Stimulated activated CD8-positive, alpha-beta memory T cell treated with anti-CD3 and anti-CD28 coated beads, Interleukin-12 subunit alpha, Interleukin-12 subunit beta, amount 100 ng/mL, for 1 hour (primary cell): Measurements from ENCODE around the gene FOXN4.
"Not testable (repeated sequence)": the region's sequence is repeated elsewhere in the genome, so short reads cannot be mapped to it uniquely, and the experiment has no call there.

Experiments used
- DNase-seq: peaks from one replicate; pipeline ENCODE4 v3.0.0-alpha.2; 2020; ENCODE audit warnings: low read depth

FOXN4 gene

DNA sequence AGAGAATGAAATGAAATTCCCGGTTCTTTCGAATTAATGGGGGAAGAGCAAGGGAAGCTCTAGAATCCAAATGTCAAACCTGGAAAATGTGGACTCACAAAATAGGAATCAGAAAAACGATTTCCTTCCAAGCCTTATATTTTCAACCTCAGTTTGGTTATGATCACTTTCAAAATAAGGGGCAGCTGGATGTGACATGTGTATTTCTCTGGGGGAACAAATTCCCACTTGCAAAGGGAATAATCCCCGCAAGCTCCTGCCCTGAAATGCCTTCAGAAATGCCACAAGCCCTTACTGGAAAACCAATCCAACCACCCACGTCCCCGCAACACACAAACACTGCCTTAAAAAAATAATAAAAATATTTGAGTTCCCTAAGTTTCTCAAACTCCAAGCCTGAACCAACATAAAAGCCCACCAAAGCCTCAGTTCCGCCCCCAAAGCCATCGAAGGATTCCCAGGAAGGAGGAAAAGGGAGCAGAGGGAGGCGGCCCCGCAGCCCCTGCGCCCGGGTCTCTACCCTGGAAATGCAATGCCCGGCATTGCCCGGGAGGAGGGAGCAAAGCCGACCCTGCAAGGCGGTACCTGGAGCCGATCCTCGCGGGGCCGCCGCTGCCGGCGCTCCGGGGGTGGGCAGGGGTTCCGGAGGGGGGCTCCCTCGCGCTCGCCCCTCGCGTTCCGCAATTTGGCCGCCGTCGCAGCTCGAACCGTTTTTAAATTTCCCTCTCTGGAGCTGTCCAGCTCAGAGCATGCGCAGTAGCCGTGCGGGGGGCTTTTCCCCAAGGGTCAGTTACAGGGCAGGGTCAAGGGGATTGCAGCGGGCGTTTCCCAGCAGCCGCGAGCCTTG is at the start of gene FOXN4:
FOXN4 (minus strand) TSS at position 751 of the 847 bp plus-strand sequence. CDS start 963 bp downstream, outside the sequence.
- DNase-seq = no peak

- DNase-seq = no peak
Measured at GRCh38 chr12:109358154-109358869, 49.2 kb upstream of the FOXN4 start.

- no peak for DNase-seq
Measured at GRCh38 chr12:109357032-109357431, 47.9 kb upstream of the FOXN4 start.

DNA sequence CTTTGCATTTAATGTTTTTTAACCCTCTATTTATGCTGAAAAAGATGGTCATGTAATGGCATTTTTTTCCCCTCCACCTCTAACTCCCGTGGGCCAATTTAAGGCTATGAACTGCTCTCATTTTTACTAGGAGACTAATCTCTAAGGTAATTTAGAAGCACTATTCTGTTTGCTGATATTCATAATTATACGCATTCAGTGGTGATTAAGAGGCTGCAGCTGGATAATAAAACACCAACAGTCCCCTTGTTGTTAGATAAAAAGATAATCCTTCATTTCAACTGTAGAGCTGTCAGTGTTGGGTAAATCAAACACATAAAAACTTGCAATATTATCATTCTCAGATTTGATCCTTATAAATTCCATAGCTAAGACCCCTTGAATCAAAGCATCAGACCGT is 47.5 kb upstream of the FOXN4 start:
- DNase-seq = no peak

DNA sequence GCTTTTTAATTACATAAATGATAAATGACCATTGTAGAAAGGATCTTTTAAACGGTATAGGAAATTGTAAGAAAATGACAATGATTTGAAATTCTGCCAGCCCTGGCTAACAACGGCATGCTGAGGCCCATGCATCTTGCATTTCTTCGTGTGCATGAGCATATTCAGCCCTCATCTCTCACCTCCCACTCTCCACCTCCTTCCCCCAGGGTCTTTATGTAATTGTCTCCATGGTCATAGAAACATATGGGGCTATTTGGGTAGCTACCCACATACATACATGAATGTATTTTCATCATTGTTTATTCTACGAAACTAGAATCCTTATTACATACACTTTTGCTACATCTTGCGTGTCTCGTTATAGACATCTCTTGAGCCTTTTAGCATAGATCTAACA is 43.1 kb upstream of the FOXN4 start:
- DNase-seq = no peak

DNA sequence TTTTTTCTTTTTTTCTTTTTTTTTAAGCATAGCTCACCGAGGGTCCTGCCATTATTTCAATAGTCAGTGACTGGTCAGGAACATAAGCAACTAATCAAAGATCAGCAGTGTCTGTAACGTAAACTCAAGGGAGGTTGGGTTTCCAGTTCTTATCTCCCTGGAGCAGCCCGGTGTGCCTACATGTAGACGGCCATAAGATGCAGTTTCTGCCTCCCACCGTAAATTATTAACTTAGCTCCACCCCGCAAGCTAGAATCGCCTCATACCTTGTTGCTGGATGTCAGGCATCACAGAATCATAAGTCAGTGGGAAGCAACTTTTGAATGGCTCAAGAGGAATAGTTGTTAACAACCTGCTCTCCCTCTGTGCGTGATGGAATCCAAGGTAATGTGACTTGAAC is 38.5 kb upstream of the FOXN4 start, which contains the start of gene MYO1H:
MYO1H (plus strand) TSS at position 312 of the 400 bp plus-strand sequence; CDS start at position 373, 61 bp downstream.
- no peak for DNase-seq

DNA sequence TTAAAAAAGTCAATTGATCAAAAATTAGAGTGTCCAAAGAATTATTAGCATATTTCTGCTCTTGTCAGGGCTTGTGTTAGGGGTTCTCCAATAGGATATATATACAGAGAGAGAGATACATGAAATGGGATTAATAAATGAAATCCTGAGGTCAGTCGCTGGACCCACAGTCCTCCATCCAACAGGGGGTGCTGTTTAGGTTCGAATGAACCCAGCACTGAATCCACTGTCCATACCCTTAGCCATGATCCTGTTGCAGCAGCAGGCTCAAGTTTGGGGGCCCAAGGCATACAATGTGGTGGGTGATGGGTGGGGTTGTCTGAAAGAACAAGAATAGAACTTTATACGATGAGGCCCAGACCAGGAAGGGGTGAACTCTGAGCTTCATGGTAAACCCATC is 37.8 kb upstream of the FOXN4 start:
- DNase-seq = no peak

DNA sequence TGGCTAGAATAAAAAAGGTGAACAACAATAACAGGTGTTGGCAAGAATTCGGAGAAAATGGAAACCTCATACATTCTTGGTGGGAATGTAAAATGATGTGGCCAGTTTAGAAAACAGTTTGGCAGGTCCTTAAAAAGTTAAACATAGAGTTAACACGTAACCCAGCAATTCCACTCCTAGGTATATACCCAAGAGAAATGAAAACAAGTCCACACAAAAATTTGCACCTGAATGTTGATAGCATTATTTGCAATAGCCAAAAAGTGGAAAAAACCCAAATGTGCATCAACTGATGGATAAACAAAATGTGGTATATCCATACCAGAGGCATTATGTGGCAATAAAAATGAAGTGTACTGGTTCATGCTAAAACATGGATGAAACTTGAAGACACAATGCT is 36.3 kb upstream of the FOXN4 start:
- DNase-seq = no peak

DNA sequence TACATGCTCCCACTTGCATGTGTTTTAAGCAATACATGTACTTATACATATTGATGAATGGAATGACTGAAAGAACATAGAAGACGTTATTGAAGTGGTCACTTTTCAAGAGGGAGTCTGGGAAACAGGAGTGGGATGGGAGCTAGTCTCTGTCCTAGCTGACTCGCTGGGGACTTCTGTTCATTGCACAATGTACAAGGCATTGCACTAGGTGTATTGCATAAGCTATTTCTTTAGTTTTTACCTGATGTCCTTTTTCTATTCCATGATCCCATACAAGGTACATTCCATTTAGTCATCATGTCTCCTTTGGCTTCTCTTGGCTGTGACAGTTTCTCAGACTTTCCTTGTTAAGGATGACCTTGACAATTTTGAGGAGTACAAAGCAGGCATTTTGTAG is 34.6 kb upstream of the FOXN4 start:
- no peak for DNase-seq

DNA sequence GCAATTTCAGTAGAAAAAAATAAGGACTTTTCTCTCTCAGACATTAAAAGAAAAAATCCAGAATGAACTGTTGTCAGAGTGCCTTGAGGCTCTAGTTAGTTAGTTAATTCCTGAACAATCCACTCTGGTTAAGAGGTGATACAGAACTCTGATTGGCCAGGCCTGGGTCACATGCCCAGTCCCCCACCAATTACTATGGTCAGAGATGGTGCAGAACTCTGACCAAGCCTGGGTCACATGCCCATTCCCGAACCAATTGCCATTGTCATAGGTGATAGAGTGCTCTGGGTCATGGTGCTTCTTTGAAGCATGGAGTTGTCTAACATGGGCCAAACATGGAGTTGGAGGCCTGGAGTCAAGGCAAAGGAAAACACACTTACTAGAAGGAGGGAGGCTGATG is 27.5 kb upstream of the FOXN4 start:
- DNase-seq = no peak

DNA sequence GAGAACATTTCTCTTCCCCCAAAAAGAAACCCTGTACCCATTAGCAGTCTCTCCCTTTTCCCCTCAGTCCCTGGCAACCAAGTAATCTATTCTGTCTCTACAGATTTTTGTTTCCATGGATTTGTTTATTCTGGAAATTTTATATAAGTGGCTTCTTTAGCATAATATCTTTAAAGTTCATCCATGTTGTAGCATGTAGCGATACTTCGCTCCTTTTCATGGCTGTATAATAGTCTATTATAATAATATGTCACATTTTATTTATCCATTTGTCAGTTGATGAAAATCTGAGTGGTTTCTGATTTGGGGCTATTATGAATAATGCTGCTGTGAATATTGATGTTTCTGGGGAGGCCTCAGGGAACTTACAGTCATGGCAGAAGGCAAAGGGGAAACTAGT is 25.8 kb upstream of the FOXN4 start:
- no peak for DNase-seq

- no peak for DNase-seq
Measured at GRCh38 chr12:109331301-109331952, 22.3 kb upstream of the FOXN4 start.

DNA sequence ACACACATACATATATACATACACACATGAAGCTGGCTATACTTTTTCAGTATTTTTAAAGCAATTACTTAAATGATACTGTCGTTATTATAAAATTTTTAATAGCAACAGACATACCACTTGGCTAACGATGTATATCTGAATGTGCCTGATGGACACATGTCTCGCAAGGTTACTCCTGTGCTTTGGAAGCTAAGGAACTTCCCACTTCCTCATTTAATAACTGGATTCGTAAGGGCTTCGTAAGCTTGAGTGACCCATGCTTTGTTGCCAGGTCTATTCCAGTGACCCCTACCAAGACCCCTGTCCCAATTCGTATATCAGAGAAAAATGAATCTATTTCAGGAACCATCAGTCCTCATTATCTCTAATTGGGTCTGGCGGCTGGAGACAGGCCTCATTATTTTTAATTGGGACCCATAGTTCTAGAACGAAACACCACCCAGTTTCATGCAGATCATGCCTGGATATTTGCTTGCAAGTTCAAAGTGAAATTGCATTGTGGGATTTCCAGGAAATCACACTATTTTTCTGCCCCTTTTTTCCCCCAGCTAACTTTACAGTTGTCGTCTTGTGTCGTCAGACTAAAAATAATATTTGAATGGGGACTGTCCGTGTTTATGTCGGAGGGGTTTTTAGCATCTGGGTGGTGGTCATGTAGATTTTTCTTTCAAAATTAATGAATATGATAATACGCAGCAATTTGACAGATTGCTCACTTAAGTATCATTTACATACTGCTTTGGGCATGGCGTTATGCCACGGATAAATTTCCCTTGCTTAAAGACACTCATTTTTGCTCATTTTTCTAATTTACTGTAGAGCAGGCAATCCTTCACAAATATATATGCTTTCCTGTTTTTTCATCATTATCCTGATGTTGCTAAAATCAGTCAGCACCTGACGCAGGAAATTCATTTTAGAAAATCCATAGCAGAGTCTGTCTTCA is 21.5 kb upstream of the FOXN4 start:
- no peak for DNase-seq

GRCh38 chr12:109329686-109330085 is 20.6 kb upstream of the FOXN4 start:
- no peak for DNase-seq

DNA sequence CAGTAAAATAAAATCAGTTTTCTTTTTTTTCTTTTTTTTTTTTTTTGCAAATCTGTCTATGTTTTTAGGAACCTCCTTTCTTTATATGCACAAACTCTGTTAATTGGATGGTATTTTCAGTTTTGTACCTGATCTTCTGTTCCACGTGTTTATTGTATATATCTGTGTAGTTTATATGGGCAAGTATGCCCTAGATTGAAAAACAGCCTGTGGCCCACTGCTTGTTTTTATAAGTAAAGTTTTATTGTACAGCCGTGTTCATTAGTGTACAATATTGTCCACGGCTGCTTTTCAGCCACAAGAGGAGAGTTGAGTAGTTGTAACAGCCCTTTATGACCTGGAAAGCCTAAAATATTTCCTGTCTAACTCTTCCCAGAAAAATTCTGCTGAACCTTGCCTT is 19.9 kb upstream of the FOXN4 start:
- DNase-seq = no peak

- DNase-seq = not testable (repeated sequence)
Measured at GRCh38 chr12:109321294-109321693, 12.2 kb upstream of the FOXN4 start.

- no peak for DNase-seq
Measured at GRCh38 chr12:109310247-109311125, 1.4 kb upstream of the FOXN4 start.

DNA sequence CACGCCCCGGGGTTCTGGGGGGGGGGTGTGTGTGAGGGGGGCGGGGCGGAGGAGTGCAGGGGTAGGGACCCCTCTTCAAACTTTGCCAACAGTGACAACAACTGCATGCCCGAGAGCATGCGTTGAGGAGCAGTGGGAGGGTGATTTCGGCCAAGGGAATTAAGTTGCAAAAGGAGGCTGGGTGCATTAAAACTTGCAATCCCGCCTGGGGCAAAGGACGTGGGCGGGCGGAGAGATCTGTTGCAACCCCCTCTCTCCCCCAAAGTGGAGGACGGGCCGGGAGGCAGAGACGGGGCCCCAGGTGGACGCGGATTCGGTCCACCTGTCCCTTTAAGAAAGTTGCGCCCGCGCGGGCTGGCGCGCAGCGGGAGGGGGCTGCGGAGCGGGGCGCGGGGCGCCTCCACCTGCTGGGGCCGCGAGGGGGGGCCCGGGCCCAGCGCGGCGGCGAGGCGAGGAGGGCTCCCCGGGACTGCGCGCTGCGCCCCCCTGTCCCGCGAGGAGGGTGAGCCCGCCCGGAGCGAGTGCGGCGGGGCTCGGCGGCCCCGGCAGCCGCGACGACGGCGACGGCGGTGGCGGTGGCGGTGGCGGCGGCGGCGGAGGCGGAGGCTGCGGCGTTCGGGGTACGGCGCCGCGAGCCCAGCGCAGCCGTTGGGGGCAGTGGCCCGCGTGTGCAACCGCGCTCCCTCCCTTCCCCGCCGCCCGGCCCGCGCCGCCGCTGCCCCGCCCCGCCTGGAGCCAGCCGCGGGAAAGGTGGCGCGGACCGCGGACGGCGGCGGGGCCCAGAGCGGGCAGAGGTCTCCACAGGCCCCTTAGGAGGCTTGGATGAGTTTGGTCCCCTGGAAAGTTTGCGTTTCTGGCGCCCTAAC is 530 bp upstream of the FOXN4 start:
- DNase-seq = no peak

DNA sequence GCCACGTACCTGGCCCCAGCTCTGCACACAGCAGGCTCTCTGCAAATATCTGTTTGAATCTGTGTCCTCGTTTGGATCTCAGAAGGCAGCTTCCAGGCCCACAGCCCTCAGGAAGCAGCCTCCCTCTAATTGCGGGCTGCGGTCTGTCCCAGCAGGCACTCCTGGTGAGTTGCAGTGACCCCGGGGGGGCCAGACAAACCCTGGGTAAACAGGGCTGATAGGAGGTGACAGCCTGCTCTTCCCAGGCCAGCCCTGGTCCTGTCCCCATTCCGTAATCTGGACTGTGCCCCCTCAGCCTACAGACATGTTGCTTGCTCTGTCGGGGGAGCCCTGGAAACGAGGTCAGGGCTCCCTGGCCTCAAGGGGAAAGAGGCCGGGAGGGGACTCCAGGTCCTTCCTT is 2.0 kb downstream of the FOXN4 start:
- no peak for DNase-seq

DNA sequence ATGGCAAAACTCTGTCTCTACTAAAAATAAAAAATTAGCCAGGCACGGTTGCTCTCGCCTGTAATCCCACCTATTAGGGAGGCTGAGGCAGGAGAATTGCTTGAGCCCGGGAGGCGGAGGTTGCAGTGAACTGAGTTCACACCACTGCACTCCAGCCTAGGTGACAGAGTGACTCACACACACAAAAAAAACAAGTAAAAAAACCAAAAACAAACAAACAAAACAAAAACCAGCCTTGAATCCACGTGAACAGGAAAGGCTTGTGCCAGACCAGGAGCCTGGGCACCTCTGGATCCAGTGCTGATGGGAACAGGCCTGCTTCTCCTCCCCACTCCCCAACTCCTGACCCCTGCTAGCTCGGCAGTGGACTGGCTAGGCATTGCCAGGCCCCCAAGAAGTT is 3.5 kb downstream of the FOXN4 start:
- DNase-seq = no peak
